GM21447 (cell line): Measurements from ENCODE around the gene DYNLT5.
"Not testable (repeated sequence)": the region's sequence is repeated elsewhere in the genome, so short reads cannot be mapped to it uniquely, and the experiment has no call there.

Experiments
- ATAC-seq: cut with Tn5 transposase; IDR thresholded peaks from one replicate; pipeline ENCODE4 v1.9.1; 2021; ENCODE audit not compliant: unreplicated experiment

DYNLT5 gene

GRCh38 chr1:66752000-66752592 is at the start of gene DYNLT5:
Gene DYNLT5 (plus strand): TSS chr1:66752459. CDS start chr1:66754659, 2,200 bp downstream.
- ATAC-seq = no peak

- ATAC-seq = no peak
Measured at GRCh38 chr1:66704177-66704875, 47.9 kb upstream of the DYNLT5 start.

- no peak for ATAC-seq
Measured at GRCh38 chr1:66705110-66705509, 47.1 kb upstream of the DYNLT5 start.

- no peak for ATAC-seq
Measured at GRCh38 chr1:66711420-66711819, 40.8 kb upstream of the DYNLT5 start.

GRCh38 chr1:66712839-66713238 is 39.4 kb upstream of the DYNLT5 start:
- no peak for ATAC-seq

- ATAC-seq = no peak
Measured at GRCh38 chr1:66723985-66724384, 28.3 kb upstream of the DYNLT5 start.

- peak; percentile 89 for ATAC-seq
Measured at GRCh38 chr1:66725885-66726665, 26.2 kb upstream of the DYNLT5 start.

- no peak for ATAC-seq
Measured at GRCh38 chr1:66728021-66728420, 24.2 kb upstream of the DYNLT5 start.

GRCh38 chr1:66728716-66729115 is 23.5 kb upstream of the DYNLT5 start:
- ATAC-seq = not testable (repeated sequence)

GRCh38 chr1:66729119-66729518 is 23.1 kb upstream of the DYNLT5 start:
- ATAC-seq = no peak

- no peak for ATAC-seq
Measured at GRCh38 chr1:66729523-66729922, 22.7 kb upstream of the DYNLT5 start.

GRCh38 chr1:66730462-66730861 is 21.8 kb upstream of the DYNLT5 start:
- ATAC-seq = no peak

GRCh38 chr1:66731170-66731865 is 20.9 kb upstream of the DYNLT5 start:
- ATAC-seq = no peak

GRCh38 chr1:66732407-66733166 is 19.7 kb upstream of the DYNLT5 start:
- ATAC-seq = peak; percentile 84

- ATAC-seq = no peak
Measured at GRCh38 chr1:66733348-66734017, 18.8 kb upstream of the DYNLT5 start.

- ATAC-seq = not testable (repeated sequence)
Measured at GRCh38 chr1:66734531-66734930, 17.7 kb upstream of the DYNLT5 start.

- no peak for ATAC-seq
Measured at GRCh38 chr1:66737836-66738235, 14.4 kb upstream of the DYNLT5 start.

- ATAC-seq = peak; percentile 80
Measured at GRCh38 chr1:66739401-66740157, 12.7 kb upstream of the DYNLT5 start.

GRCh38 chr1:66745451-66745850 is 6.8 kb upstream of the DYNLT5 start:
- no peak for ATAC-seq
